GM18868 (cell line): Measurements from ENCODE around the gene MMEL1.

Source experiments
- ATAC-seq: cut with Tn5 transposase; IDR thresholded peaks from one replicate; pipeline ENCODE4 v1.9.1; 2021; ENCODE audit warnings: mild to moderate bottlenecking, moderate library complexity; ENCODE audit not compliant: unreplicated experiment

The MMEL1 gene

GRCh38 chr1:2606881-2607621 lies 25.8 kb downstream of the MMEL1 start:
- ATAC-seq: no peak

- ATAC-seq: no peak
Observed at GRCh38 chr1:2606396-2606880, 26.4 kb downstream of the MMEL1 start.

DNA sequence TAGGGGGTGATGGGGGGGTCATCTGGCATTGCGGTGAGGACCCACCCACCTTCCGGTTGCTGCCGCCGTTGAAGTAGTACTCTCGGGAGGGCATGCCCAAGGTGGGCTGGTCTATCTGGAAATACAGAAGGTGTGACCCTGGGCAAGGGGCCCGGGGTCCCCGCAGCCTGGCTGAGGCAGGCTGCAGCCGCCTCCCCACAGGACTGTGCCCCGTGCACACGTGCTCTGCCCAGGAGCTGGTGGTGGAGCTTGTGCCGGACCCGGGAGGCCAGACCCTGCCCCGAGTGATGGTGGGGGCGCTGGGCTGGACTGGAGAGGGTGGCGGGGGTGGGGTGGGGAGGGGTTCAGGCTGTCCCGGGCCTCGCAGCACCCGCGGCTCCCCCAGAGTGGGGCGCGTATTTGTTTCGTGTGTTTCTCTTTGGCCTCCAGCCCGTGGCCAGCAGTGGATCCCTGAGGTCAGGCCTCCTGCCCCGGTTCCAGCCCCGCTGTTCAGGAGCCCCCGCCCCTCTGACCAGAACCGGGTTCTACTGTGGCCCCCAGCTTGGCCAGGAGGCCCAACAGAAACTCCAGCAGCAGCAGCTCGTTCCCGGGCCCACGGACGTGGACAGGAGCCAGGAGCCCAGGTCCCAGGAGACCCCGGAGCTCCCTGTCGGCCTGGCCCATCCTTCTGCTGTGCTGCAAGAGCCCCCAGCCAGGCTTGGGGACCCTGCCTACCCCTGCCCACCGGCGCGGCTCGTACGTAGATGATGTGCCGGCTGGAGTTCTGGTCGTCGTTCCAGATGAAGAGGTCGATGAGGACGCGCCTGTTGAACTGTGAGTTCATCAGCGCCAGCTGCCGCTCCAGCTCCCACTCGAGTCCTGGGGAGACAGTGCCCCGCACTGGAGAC lies 27.1 kb downstream of the MMEL1 start:
- ATAC-seq: no peak

- ATAC-seq: no peak
Observed at GRCh38 chr1:2604844-2605508, 27.8 kb downstream of the MMEL1 start.

GRCh38 chr1:2604156-2604843 lies 28.5 kb downstream of the MMEL1 start:
- ATAC-seq: no peak

DNA sequence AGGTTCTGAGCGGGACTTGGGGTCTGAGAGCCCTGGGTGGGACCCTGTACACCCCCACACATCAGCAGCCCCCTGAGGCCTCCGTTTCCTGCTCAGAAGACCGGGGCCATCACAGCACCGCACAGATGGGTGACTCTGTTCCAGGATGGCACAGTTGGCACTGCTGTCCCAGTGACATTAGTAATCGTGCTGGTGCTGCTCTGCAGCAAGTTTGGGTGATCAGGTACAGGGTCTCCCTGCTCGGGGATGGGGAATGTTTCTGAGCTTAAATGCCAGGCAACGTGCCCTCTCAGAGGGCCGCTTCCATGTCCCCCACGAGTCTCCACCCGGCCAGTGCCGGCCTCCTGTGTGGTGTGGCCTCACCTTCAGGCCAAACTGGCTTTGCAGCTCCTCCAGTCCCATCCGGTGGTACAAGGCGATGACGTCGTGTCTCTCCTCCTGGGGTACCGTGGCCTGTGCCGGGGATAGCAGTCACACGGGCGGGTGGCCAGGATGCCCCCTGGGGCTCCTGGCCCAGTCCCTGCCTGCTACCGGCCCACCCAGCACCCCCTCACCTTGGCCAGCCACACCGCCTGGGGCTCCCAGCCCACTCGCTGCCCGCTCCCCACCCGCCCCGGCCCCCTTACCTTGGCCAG lies 29.2 kb downstream of the MMEL1 start:
- ATAC-seq: no peak

- no peak for ATAC-seq
Observed at GRCh38 chr1:2602866-2603520, 29.8 kb downstream of the MMEL1 start.

DNA sequence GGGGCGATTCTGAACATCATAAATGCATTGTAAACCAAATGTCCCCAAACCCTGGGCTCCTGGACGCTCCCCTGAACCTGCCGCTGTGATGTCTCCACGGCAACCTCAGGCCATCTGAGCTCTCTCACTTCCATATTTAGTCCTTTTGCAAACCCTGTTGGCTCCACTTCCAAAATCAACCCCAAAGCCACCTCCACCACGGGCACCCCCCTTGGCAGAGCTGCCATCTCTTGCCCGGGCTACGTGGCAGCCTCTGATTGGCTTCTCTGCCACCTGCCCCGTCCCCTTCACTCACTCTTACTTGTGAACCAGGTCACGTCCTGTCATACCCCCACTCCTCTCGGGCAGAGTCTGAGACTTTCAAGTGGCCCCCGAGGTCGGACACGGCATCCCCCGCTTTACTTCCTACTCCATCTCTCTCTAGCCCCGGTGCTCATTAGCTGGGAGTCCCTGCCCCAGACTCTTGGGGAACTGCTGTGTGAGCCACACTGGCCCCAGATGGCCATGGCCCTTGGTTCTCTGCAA lies 30.4 kb downstream of the MMEL1 start:
- no peak for ATAC-seq

DNA sequence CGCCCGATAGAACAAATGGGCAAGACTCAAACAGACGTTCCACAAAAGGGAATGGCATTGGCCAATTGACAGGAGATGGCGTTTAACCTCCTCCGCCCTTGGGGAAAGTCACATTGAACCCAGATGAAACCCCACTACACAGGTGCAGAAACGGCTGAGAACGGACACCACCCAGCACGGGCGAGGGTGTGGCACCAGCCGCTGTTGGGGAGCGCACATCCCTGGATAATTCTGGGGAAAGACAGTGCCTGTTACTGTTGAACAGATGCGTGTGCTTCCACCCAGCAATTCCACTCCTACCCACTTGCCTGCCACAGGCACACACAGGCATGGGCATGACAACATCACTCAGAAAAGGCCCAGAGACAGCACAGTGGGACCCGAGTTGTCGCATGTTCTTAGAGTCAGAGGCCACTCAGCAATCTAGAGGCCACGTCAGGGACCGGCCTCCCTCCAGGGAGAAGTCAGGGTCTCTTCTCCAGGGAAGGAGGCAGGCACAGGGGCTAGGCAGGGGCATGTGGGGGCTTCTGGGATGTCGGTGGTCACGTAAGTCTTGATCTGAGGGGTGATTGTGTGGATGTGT lies 31.0 kb downstream of the MMEL1 start:
- ATAC-seq: no peak

GRCh38 chr1:2598329-2598931 lies 34.4 kb downstream of the MMEL1 start:
- no peak for ATAC-seq

GRCh38 chr1:2597441-2598328 lies 35.1 kb downstream of the MMEL1 start:
- ATAC-seq: no peak

- ATAC-seq: no peak
Observed at GRCh38 chr1:2596530-2597333, 36.1 kb downstream of the MMEL1 start.

GRCh38 chr1:2595812-2596529 lies 36.8 kb downstream of the MMEL1 start:
- no peak for ATAC-seq

DNA sequence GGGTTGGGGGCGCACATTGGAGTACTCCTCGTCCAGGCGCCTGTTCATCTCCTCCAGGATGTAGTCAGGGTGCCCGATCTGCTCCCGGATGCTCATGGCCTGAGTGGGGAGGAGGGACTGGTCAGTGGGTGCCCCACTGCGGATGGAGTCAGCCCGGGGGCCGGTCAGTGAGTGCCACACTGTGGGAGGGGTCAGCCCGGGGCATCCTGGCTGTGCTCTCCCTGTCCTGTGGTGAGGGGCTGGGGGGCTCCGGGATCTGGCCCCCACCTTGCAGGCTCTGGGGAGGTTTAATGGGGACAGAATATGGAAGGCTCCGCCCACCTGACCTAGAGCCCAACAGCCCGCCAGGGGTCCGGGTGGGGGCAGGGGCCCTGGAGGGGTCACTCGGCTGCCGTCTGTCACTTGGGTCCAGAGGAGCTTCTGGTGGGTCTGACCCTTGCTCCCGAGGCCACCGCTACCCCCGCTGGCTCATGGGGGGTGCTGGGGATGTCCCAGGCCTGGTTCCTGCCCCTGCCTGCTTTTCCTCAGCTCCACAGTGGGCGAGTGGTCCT lies 37.5 kb downstream of the MMEL1 start:
- ATAC-seq: no peak

DNA sequence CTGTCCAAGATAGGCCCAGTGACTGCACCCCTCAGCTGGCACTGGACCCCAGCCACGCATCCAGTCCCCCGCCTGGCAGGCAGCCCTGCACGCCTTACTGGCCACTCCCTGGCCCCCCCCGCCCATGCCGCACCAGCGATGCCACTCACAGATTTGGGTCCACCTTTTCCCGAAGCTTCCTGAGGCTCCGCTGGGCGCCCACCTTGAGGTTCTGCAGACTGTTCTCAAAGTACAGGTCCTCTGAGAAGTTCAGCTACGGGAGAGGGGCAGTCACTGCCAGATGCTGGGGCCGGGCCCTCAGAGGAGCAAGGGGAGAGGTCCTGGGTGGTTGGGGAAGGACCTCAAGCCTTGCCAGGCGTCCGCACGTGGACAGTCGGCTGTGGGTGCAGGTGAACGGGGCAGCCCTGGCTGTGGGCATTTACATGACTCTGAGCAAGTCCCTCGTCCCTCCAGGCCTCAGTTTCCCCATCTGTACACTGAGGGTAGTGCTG lies 38.1 kb downstream of the MMEL1 start:
- ATAC-seq: no peak
